K562 (cell line): Measurements from ENCODE around the gene RPS2. TPM values are rescaled to one million over a fixed set of nuclear protein-coding genes. Genes with fewer than 3 reads are reported as not detected.

ENCODE experiments used
- ATF7 ChIP-seq: fragments of 450-650 bp; IDR thresholded peaks from 2 replicates; pipeline ENCODE4 v1.7.1; 2014; ENCODE audit warnings: mild to moderate bottlenecking, moderate library complexity
- BRCA1 ChIP-seq, 2 experiments: fragments of 450-650 bp in 1 of 2; sonication (generic) in 1 of 2; formaldehyde crosslinking in 1 of 2; IDR thresholded peaks; 2 replicates each; pipeline versions ENCODE4 v1.5.0 to v1.6.1; 2017 to 2020; ENCODE audit warnings: mild to moderate bottlenecking in 1 of 2, missing genetic modification reagents in 1 of 2
- CHCHD3 ChIP-seq: fragments of 250-450 bp; sonication (Bioruptor Pico); IDR thresholded peaks from 2 replicates; pipeline ENCODE4 v2.1.2; 2022; ENCODE audit warnings: mild to moderate bottlenecking
- CHD2 ChIP-seq: IDR thresholded peaks from 2 replicates; pipeline ENCODE4 v1.6.1; 2011; ENCODE audit warnings: low read depth, low read length
- CXXC5 ChIP-seq: fragments of 250-450 bp; sonication (Bioruptor Pico); IDR thresholded peaks from 2 replicates; pipeline ENCODE4 v1.8.0; 2022; ENCODE audit warnings: inconsistent platforms, mild to moderate bottlenecking, moderate library complexity
- E4F1 ChIP-seq: fragments of 250-450 bp; sonication (Bioruptor Pico); IDR thresholded peaks from 2 replicates; pipeline ENCODE4 v1.5.0; 2021; ENCODE audit warnings: mild to moderate bottlenecking, borderline replicate concordance
- EP300 ChIP-seq: IDR thresholded peaks from 2 replicates; pipeline ENCODE4 v1.6.1; 2012; ENCODE audit warnings: low read length, improper control_type of control experiment
- FOSL1 ChIP-seq: fragments of 200-800 bp; sonication (Bioruptor generic); conservative IDR thresholded peaks from 2 replicates; pipeline ENCODE4 v1.6.1; 2016; ENCODE audit warnings: missing genetic modification characterization, missing compliant biosample characterization
- FOXK1 ChIP-seq: sonication (generic); formaldehyde crosslinking; IDR thresholded peaks from 2 replicates; pipeline ENCODE4 v1.8.0; 2022; ENCODE audit warnings: missing genetic modification reagents, mild to moderate bottlenecking, borderline replicate concordance
- HDAC2 ChIP-seq: fragments of 450-650 bp; IDR thresholded peaks from 2 replicates; pipeline ENCODE4 v1.6.1; 2016; ENCODE audit warnings: mild to moderate bottlenecking
- HDAC3 ChIP-seq: fragments of 450-650 bp; IDR thresholded peaks from 2 replicates; pipeline ENCODE4 v1.6.1; 2018; ENCODE audit warnings: borderline replicate concordance, mild to moderate bottlenecking, moderate library complexity; ENCODE audit not compliant: partially characterized antibody
- HMG20A ChIP-seq: fragments of 450-650 bp; formaldehyde crosslinking; conservative IDR thresholded peaks from 2 replicates; pipeline ENCODE4 v1.4.0; 2020; ENCODE audit warnings: mild to moderate bottlenecking, mixed read lengths
- KLF6 ChIP-seq: fragments of 250-450 bp; sonication (Bioruptor Pico); IDR thresholded peaks from 2 replicates; pipeline ENCODE4 v1.4.0; 2020; ENCODE audit warnings: mild to moderate bottlenecking, moderate library complexity, borderline replicate concordance
- NELFE ChIP-seq: IDR thresholded peaks from 2 replicates; pipeline ENCODE4 v1.6.1; 2011; ENCODE audit warnings: mild to moderate bottlenecking; ENCODE audit not compliant: insufficient read depth, insufficient read length
- NRF1 ChIP-seq, 2 experiments: fragments of 450-650 bp; IDR thresholded peaks in 1 of 2; conservative IDR thresholded peaks in 1 of 2; 2 replicates each; pipeline ENCODE4 v1.6.1; 2014; ENCODE audit warnings: mild to moderate bottlenecking in 2 of 2
- RAD51 ChIP-seq: fragments of 450-650 bp; IDR thresholded peaks from 2 replicates; pipeline ENCODE4 v1.7.1; 2016; ENCODE audit warnings: low read depth, mild to moderate bottlenecking, borderline replicate concordance
- RFX1 ChIP-seq: fragments of 450-650 bp; IDR thresholded peaks from 2 replicates; pipeline ENCODE4 v1.6.1; 2016; ENCODE audit warnings: mild to moderate bottlenecking, moderate library complexity
- SIN3B ChIP-seq: fragments of 450-650 bp; IDR thresholded peaks from 2 replicates; pipeline ENCODE4 v1.6.1; 2017; ENCODE audit warnings: low read depth, mild to moderate bottlenecking, moderate library complexity
- TAF9B ChIP-seq: fragments of 450-650 bp; IDR thresholded peaks from 2 replicates; pipeline ENCODE4 v1.6.1; 2018; ENCODE audit warnings: mild to moderate bottlenecking; ENCODE audit not compliant: partially characterized antibody
- ZNF224 ChIP-seq: sonication (generic); formaldehyde crosslinking; IDR thresholded peaks from 2 replicates; pipeline ENCODE4 v1.8.0; 2022; ENCODE audit warnings: mild to moderate bottlenecking, missing genetic modification reagents
- ZNF41 ChIP-seq: fragments of 250-450 bp; sonication (Bioruptor Pico); conservative IDR thresholded peaks from 2 replicates; pipeline ENCODE4 v1.4.0; 2020; ENCODE audit warnings: mild to moderate bottlenecking
- polyA plus RNA-seq, 8 experiments: library from polyadenylated mRNA; depleted of rRNA in 4 of 8; stranded (reverse) in 5 of 8; unstranded in 3 of 8; fragments of >200 nt; fragmentation: Nextera tagmentation in 2 of 8; fragmentation: Illumina TruSeq in 1 of 8; extraction: Ambion mirVana in 2 of 8; extraction: Trizol in 1 of 8; gene quantifications; 2 replicates each; pipeline versions ENCODE4 v1.2.1 to v1.2.3, GENCODE V29; 2011 to 2014; ENCODE audit warnings: inconsistent platforms in 1 of 8, missing spikeins in 1 of 8
- total RNA-seq, 7 experiments: library from RNA; depleted of rRNA in 6 of 7; stranded (reverse); fragments of >200 nt in 6 of 7; fragmentation: Illumina TruSeq in 2 of 7; extraction: Trizol in 2 of 7; gene quantifications; 2 replicates each; pipeline versions ENCODE4 v1.2.1 to v1.2.3, GENCODE V29; 2011 to 2021; ENCODE audit warnings: low replicate concordance in 1 of 7
- TF ChIP-seq, protein P1 (sequence below): fragments of 250-450 bp; sonication (Bioruptor Pico); IDR thresholded peaks from 2 replicates; pipeline ENCODE4 v1.5.1; 2021; ENCODE audit warnings: mild to moderate bottlenecking
- TF ChIP-seq, protein P2 (sequence below), 2 experiments: fragments of 450-650 bp; IDR thresholded peaks; 2 replicates each; pipeline ENCODE4 v1.6.1; 2016

RPS2 gene
- total and polyA plus RNA-seq, 9 of the 15 experiments (the other 6 are each of a cell fraction or from before 2014, with no cell fraction given): 834 to 4,794 (median 3,793) TPM

DNA sequence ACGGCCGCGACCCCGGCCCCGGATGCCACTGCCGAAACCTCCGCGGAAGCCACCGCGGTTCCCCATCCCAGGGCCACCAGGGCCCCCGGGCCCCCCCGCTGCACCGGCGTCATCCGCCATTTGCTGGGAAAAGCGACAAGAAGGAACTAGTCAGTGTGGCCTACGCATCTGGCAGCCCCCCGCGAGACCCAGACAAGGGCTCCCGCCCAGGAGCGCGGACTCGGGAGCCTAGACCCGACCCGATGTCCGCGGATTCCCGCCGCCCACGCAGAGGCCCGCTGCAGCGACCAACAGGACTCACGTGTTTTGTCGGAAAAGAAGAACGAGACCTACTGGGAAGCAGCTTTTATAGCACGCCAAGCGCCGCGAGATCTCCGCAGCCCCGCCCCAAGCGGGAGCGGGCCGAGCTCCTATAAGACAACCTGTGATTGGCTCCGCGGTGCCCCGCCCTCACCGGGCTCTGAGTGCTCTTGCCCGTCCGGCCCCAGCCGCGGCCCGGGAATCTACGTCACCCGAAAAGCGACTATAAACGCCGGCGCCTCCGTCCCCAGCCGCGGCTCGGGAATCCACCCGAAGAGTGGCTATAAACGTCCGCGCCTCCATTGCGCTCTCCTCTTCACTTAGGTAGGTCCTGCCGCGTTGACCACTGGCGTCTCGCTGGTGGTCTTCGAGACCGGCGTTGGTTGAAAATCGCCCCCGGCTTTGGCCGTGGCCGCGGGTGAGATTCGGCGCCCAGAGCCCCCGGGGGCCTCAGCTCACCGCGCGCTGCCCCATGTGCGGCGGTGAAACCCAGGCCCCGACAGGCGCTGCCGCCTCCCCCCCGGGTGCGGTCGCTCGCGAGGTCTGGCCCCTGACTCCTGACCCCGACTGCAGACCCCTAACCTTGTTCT, at the start of gene RPS2 (continued):
- no peak for TF ChIP-seq HMG20A
- TF ChIP-seq TAF9B: peak; percentile 97
- TF ChIP-seq CXXC5 (CRISPR knock-in tag): peak; percentile 88
- TF ChIP-seq FOSL1 (tag): no peak; the same call in 1 of the 2 replicates
- TF ChIP-seq SIN3B: peak; percentile 94
- no peak for TF ChIP-seq BRCA1 (IDR thresholded peaks at IDR 0.05)
- peak; percentile 57; the same call in 1 of the 2 replicates for TF ChIP-seq BRCA1 (CRISPR knock-in tag; IDR thresholded peaks at IDR 0.05)
- TF ChIP-seq E4F1 (CRISPR knock-in tag): no peak
- TF ChIP-seq RAD51: 0 out of 2 replicates have a peak, but pooled peaks have one; percentile 23
- TF ChIP-seq ATF7: peak; percentile 88
- TF ChIP-seq CHCHD3: 0 out of 2 replicates have a peak, but pooled peaks have one; percentile 7
- TF ChIP-seq, protein P1, sequence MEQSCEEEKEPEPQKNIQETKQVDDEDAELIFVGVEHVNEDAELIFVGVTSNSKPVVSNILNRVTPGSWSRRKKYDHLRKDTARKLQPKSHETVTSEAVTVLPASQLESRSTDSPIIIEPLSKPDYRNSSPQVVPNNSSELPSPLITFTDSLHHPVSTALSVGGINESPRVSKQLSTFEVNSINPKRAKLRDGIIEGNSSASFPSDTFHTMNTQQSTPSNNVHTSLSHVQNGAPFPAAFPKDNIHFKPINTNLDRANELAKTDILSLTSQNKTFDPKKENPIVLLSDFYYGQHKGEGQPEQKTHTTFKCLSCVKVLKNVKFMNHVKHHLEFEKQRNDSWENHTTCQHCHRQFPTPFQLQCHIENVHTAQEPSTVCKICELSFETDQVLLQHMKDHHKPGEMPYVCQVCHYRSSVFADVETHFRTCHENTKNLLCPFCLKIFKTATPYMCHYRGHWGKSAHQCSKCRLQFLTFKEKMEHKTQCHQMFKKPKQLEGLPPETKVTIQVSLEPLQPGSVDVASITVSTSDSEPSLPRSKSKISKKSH (CRISPR knock-in tag): no peak
- peak; percentile 58; the same call in 1 of the 2 replicates for TF ChIP-seq FOXK1 (CRISPR knock-in tag)
- TF ChIP-seq, protein P2, sequence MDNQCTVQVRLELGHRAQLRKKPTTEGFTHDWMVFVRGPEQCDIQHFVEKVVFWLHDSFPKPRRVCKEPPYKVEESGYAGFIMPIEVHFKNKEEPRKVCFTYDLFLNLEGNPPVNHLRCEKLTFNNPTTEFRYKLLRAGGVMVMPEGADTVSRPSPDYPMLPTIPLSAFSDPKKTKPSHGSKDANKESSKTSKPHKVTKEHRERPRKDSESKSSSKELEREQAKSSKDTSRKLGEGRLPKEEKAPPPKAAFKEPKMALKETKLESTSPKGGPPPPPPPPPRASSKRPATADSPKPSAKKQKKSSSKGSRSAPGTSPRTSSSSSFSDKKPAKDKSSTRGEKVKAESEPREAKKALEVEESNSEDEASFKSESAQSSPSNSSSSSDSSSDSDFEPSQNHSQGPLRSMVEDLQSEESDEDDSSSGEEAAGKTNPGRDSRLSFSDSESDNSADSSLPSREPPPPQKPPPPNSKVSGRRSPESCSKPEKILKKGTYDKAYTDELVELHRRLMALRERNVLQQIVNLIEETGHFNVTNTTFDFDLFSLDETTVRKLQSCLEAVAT (IDR thresholded peaks at IDR 0.05): peak in 1 of 2 experiments; percentile 38; a peak in 1 of 4 replicates
- peak; percentile 36; the same call in 1 of the 2 replicates for TF ChIP-seq KLF6
- peak; percentile 87 for TF ChIP-seq NELFE
- peak; percentile 46 to 49; a peak in 3 of 4 replicates for TF ChIP-seq NRF1 (conservative IDR thresholded peaks at IDR 0.05 in 1 of 2, IDR thresholded peaks at IDR 0.05 in 1 of 2)
- no peak for TF ChIP-seq ZNF224 (CRISPR knock-in tag)
- TF ChIP-seq ZNF41 (CRISPR knock-in tag): 0 out of 2 replicates have a peak, but pooled peaks have one; percentile 39
- TF ChIP-seq HDAC3: no peak
- no peak for TF ChIP-seq HDAC2
- no peak for TF ChIP-seq RFX1
- peak; percentile 98 for TF ChIP-seq CHD2
- no peak for TF ChIP-seq EP300
